NCI-H128 (cell line): ENCODE measurements around the gene EDN3.

Source experiments
- DNase-seq: peaks from one replicate; lab custom pipeline; 2025; ENCODE audit not compliant: unreplicated experiment; lab: John Stamatoyannopoulos, UW

The EDN3 gene, protein sequence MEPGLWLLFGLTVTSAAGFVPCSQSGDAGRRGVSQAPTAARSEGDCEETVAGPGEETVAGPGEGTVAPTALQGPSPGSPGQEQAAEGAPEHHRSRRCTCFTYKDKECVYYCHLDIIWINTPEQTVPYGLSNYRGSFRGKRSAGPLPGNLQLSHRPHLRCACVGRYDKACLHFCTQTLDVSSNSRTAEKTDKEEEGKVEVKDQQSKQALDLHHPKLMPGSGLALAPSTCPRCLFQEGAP

DNA sequence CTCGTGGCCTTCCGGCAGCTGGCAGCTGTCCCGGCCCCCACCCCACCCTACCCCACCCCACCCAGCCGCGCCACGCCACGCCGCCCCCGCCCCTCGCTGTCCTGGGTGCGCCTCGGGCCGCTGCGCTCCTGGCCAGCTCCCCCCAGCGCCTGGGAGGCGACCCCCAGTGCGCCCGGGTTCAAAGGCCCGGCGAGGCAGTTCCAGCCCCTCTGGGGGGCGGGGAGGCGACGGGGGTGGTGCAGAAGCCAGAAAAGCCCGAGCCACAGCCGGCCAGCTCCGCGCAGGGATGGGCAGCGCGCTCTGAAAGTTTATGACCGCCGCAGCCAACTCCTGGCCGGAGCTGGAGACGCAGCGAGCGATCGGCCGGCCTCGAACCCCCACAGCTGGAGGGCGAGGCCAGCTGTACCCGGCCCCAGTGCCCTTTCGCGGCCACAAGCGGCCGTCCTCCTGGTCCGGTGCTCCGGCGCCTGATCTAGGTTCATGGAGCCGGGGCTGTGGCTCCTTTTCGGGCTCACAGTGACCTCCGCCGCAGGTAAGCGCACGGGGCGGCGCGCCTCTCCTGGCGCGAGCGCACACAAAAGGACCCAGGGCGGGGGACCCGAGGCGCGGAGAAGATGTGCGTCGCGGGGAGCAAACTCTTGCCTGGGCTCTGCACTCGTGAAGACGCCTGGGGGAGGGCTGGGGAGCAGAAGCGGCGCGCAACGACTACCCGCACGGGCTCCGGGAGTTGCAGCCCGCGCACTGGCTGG lies at the start of gene EDN3:
TSS of gene EDN3 (plus strand) at position 279 of the 749 bp plus-strand sequence. CDS start at position 481, 202 bp downstream.
- DNase-seq = no peak

DNA sequence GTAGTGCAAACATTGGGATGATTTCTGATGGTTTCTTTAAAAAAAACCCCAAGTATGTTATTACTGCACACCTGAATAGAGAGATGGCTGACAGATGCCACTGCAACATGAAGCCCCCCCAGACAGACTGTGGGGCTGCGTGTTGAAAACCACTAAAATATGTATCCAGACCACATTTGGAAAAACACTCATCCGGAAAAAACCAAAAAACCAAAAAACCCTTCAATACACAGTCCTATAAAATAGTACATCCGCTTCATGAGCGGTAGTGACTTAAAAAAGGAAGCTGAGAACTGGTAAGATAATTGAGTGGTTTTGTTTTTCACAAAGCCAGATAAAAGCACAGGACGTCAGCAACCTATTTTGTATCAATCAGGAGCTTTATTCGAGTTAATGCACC lies 47.1 kb upstream of the EDN3 start:
- DNase-seq = no peak

DNA sequence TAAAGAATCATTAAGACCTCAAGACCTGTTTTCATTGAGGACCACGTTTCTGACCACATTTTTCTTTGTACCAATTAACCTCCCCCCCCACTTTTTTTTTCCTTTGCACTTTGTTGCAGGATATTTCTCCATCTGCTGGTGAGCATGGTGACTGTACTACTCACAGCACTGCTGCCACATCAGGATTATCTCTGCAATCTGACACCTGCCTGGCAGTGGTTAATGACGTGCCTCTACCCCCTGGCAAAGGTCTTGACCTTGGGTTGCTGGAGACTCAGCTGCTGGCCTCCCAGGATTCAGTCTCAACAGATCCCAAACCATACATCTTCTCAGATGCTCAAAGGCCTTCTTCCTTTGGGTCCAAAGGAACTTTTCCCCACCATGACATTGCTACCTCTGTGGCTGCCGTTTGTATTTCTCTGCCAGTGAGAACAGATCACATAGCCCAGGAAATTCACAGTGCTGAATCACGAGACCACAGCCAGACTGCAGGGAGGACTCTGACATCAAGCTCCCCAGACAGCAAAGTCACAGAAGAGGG lies 46.6 kb upstream of the EDN3 start:
- no peak for DNase-seq

DNA sequence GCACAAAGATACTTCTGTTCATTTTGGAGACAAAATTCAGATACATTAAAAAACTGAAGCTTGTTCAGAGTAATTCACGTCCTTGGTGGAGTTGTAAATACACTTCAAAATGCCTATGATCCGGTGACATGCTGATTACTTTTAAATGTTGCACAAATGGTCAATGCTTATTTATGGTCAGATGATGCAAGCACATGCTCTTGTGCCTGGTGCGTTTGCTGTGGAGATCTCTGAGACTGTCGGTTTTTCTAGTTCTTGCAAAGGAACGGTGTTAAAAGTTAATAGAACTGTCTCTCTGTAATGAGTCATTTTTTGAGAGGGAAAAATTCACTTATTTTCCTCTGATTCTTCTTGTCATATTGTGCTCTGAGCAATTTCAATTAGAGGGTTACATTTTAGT lies 45.2 kb upstream of the EDN3 start:
- no peak for DNase-seq

DNA sequence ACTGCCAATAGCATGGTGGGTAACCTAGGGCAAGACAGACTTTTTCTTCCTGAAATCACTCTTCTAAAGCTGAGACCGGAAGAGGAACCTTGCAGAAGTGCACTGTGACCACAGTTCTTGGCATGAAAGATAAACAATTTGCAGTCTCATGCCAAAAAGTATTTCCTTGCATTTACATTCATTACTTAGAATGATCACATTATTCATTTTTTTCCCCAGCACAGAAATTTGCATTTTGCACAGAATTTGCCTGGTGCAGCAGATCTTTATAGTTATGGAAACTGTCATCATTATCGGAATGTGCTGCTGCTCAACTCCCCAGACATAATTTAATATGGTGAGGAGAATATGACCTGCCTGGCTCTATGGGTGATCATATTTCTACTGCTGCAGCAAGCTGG lies 42.2 kb upstream of the EDN3 start:
- DNase-seq = no peak

- no peak for DNase-seq
Observed at GRCh38 chr20:59259946-59260345, 40.5 kb upstream of the EDN3 start.

DNA sequence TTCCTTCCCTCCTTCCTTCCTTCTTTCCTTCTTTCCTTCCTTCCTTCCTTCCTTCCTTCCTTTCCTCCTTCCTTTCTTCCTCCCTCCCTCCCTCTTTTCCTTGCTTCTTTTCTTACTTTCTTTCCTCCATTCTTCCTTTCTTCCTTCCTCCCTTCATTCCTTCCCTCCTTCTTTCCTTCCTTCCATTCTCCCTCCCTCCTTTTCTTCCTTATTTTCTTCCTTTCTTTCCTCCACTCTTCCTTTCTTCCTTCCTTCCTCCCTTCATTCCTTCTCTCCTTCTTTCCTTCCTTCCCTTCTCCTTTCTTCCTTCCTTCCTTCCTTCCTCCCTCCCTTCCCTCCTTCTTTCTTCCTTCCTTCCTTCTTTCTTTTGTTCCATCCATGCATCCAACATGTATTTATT lies 35.1 kb upstream of the EDN3 start:
- DNase-seq = no peak

- no peak for DNase-seq
Observed at GRCh38 chr20:59268870-59269269, 31.5 kb upstream of the EDN3 start.

DNA sequence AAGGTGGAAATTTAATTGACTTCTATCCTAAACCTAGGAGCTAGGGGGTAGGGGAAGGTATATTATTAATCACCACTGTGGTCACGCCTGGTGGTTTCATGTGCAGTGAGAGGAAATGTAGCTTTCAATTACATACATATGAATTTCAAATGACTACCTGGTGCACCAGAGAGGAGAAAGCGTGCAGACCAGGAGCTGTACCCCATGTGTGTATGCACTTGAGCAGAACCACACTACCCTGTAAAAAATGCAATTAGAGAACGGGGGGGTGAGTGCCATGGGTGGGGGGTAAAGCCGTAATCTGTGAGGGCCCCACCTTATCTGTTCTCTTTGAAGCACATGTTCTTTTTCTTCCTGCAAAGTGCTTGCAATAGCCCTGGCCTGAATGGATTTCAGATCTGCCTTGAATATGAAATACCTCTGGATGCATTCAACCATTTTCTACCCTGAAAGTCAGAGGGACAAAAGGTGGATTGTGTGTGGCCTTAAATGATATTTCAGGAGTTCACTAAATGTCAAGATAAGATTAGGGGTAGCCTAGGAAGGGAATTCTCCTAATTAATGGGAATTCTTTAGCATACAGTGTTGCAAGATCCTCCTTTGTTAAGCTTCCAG lies 30.9 kb upstream of the EDN3 start:
- no peak for DNase-seq

GRCh38 chr20:59270380-59270779 lies 30.0 kb upstream of the EDN3 start:
- no peak for DNase-seq

DNA sequence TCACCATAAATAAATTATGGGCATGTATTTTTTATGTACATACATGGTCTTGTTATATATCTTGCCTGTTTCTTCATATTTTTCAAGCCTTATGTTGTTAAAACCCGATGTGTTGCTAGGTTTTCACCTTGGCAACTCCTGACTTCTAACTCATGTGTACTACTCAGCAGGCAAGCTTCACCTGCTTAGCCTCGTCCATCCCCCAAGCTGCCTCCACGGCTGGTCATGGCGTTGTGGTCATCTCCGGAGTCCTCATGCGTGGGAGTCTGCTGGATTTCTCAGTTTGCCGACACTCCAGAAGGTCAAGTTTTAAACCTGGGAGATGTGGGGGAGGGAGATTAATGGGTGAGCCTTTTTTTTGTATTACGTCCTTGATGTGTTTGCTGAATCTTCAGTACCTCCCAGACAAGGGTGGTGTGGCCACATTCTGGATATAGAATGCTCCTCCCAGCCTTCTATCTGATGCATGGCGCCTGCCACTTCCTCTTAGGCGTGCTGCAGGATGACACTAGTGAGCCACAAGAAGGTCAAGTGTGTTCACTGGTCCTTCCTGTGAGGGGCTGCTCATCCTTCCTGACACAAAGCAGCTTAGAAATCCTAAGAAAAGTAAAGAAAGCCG lies 26.6 kb upstream of the EDN3 start:
- no peak for DNase-seq

DNA sequence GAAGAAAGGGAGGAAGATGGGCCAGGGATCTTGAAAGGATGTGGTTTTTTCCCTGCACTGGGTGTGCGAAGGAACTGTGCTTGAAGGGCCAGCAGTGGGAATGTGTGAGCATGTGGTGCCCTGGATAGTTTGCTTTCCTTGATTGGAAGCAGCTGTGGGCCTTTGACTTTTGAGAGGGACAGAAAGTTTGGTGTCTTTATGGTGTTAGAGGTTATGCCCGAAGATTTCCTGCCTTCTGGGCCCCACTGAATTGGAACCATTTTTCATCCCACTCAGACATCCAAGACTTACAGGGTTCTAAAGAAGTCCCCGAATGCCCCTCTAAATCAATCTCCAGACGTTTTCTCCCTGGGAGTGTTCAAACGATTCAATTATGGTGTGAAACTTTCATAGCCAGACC lies 23.5 kb upstream of the EDN3 start:
- no peak for DNase-seq

DNA sequence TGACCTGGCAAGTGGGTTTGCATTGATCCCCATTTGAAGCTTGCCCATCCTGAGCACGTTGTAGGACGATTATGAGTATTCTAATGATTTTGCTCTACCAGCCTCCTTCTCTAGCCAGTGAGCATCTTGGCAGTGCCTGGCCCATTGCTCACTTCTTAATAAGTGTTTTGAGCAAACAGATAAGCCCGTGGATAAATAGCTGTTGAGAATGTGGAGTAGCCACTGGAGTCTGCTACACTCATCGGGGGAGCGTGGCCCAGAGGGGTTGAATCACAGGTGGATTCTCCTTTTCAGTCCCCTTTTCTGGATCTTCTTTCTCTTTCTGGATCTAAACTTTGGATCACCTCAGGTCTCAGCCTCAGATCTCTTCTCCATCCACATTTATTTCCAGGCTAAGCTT lies 15.9 kb upstream of the EDN3 start:
- no peak for DNase-seq

GRCh38 chr20:59289994-59290393 lies 10.4 kb upstream of the EDN3 start:
- DNase-seq = no peak

- DNase-seq = no peak
Observed at GRCh38 chr20:59291740-59292383, 8.5 kb upstream of the EDN3 start.

- no peak for DNase-seq
Observed at GRCh38 chr20:59295531-59295930, 4.9 kb upstream of the EDN3 start.

GRCh38 chr20:59297686-59298085 lies 2.7 kb upstream of the EDN3 start:
- no peak for DNase-seq

DNA sequence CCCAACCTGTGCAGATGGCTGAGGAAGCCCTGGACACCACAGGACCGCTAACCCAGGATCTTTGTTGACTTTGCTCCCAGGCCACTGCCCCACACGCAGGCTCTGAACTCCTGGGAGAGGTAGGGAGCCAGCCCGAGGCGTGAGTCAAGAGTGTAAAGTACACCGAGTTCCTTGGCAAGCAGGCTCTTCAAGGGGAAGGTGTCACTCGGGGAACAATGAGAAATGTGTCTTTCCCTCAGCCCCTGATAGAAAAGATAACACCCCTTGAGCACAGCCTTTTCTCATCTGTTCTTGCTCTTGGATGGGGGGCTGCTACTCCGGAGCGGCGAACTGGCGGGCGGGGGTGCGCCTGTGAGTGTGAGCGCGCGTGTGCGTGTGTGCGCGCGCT lies 472 bp upstream of the EDN3 start:
- DNase-seq = no peak

- no peak for DNase-seq
Observed at GRCh38 chr20:59301343-59302007, 1.1 kb downstream of the EDN3 start.

- no peak for DNase-seq
Observed at GRCh38 chr20:59305908-59306655, 5.7 kb downstream of the EDN3 start.
